CD4-positive, alpha-beta T cell (primary cell): ENCODE measurements around the gene HIPK2. TPM values are rescaled to one million over a fixed set of nuclear protein-coding genes. Genes with fewer than 3 reads are reported as not detected.

Experiments used
- ATAC-seq: fragments of 200-7000 bp; cut with Tn5 transposase; one replicate; pipeline ENCODE4 v1.10.0; 2022; ENCODE audit warnings: mild to moderate bottlenecking; ENCODE audit not compliant: poor library complexity
- CTCF ChIA-PET: fragments of 350-600 bp; sonication (Branson Sonifier 250); formaldehyde crosslinking; loops from one replicate; lab custom pipeline; 2021; ENCODE audit warnings: antibody characterized with exemption, inconsistent platforms; lab: Charles Lee
- POLR2A ChIA-PET: fragments of 350-600 bp; sonication (Branson Sonifier 250); formaldehyde crosslinking; loops from one replicate; lab custom pipeline; 2021; ENCODE audit warnings: antibody characterized with exemption, inconsistent platforms; lab: Charles Lee
- DNase-seq, 14 experiments: peaks; one replicate each; pipeline ENCODE4 v3.0.0-alpha.2; 2013 to 2020; ENCODE audit warnings: mixed read lengths in 2 of 14
- H3K27ac ChIP-seq, 2 donors: one replicate each; pipeline versions ENCODE4 v1.5.1 to v1.7.0; 2013; ENCODE audit warnings: low read length in 2 of 2, low read depth in 1 of 2, mild to moderate bottlenecking in 1 of 2
- H3K27me3 ChIP-seq, 2 experiments: 1 replicate in 1 of 2; 2 replicates in 1 of 2; pipeline versions ENCODE4 v1.6.1 to v1.7.0; 2013; ENCODE audit warnings: low read length in 2 of 2, control low read depth in 1 of 2, mild to moderate bottlenecking in 1 of 2, moderate library complexity in 1 of 2; ENCODE audit not compliant: insufficient read depth in 2 of 2, control insufficient read depth in 1 of 2
- H3K36me3 ChIP-seq: one replicate; pipeline ENCODE4 v1.6.1; 2013; ENCODE audit warnings: low read length, control low read depth; ENCODE audit not compliant: insufficient read depth
- H3K4me1 ChIP-seq: one replicate; pipeline ENCODE4 v1.6.1; 2013; ENCODE audit warnings: low read length, control low read depth; ENCODE audit not compliant: insufficient read depth
- H3K4me3 ChIP-seq: one replicate; pipeline ENCODE4 v1.5.1; 2013; ENCODE audit warnings: mild to moderate bottlenecking, low read length, moderate library complexity
- H3K9me3 ChIP-seq, 2 experiments: 1 replicate in 1 of 2; 2 replicates in 1 of 2; pipeline versions ENCODE4 v1.6.1 to v1.7.0; 2013; ENCODE audit warnings: low read length in 2 of 2, mild to moderate bottlenecking in 2 of 2, control low read depth in 1 of 2, moderate library complexity in 1 of 2; ENCODE audit not compliant: control insufficient read depth in 1 of 2, insufficient read depth in 1 of 2
- H3K27ac Mint-ChIP-seq: one replicate; pipeline ENCODE4 v1.8.0; 2020; ENCODE audit warnings: mixed read lengths
- H3K27me3 Mint-ChIP-seq: one replicate; pipeline ENCODE4 v1.8.0; 2021; ENCODE audit warnings: mixed read lengths
- H3K36me3 Mint-ChIP-seq: one replicate; pipeline ENCODE4 v1.8.0; 2021; ENCODE audit warnings: low read depth, mixed read lengths
- H3K4me1 Mint-ChIP-seq: one replicate; pipeline ENCODE4 v1.8.0; 2021; ENCODE audit warnings: low read depth, mixed read lengths
- H3K4me3 Mint-ChIP-seq: one replicate; pipeline ENCODE4 v1.8.0; 2020; ENCODE audit warnings: mild to moderate bottlenecking, mixed read lengths
- H3K9me3 Mint-ChIP-seq: one replicate; pipeline ENCODE4 v1.8.0; 2020; ENCODE audit warnings: mixed read lengths
- intact Hi-C, 2 experiments: fragments of 100-400 bp; cut with DNase I in 1 of 2; cut with micrococcal nuclease in 1 of 2; formaldehyde crosslinking; loops; one replicate each; pipeline versions ENCODE4 v1.15.1 to v1.9.0; 2023 to 2025; cut with DNase I, micrococcal nuclease
- total RNA-seq, 174 experiments: library from RNA in 2 of 174; stranded (reverse) in 2 of 174; gene quantifications; one replicate each; pipeline ENCODE4 v1.2.3 and lab custom pipeline; 2021 to 2026
- TF ChIP-seq, protein P1 (sequence below): fragments of 200-600 bp; IDR thresholded peaks from one replicate; pipeline ENCODE4 v1.8.0; 2022; ENCODE audit warnings: antibody characterized with exemption, mild to moderate bottlenecking

Gene HIPK2
- total RNA-seq, 2 experiments from 2014 or later = 36.5 to 37.0 TPM

DNA sequence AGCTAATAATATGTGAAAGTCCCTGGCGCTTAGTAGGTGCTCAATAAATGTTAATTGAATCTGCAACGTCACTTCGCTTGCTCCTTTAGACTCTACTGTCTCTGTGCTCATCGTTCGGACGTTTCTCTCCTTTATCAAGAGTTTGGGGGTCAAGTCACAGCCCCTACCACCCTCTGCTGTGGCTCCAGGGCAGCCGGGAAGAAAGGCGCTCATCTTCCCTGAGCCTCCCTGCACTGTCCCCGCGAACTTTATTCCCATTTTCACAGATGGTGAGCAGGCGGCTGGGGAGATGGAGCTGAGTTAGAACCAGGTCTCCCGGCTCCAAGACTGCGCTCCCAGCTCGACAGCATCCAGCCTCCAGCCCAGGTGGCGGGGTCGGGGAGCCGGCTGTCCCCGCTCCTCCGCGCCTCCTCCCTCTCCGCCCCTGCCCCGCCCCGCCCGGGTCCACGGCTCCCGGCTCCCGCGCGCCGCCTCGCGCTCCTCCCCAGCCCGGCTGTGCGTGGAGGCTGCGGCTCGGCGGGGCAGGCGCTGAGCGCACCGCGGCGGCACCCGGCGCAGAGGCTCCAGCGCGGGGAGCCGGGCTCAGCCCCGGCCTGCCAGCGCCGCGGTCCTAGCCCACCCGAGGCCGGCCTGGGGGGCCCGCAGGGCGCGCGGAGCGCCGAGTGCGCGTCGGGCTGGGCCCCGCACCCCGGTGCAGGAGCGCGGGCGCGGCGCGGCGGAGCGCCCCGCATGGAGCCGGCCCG lies 254.4 kb downstream of the HIPK2 start, which contains the start of gene CLEC2L:
Gene CLEC2L (plus strand): TSS at position 487 of the 743 bp plus-strand sequence. CDS start 243 bp downstream, at position 730.
- no peak within 1 kb of the TSS for H3K27ac Mint-ChIP-seq
- intact Hi-C loops = no loop called here
- no peak within 1 kb of the TSS for H3K4me3 Mint-ChIP-seq
- no peaks in the 10 kb centered on the region for H3K36me3 Mint-ChIP-seq
- DNase-seq (peak in 1 of 14 experiments; percentile 10), ATAC-seq (no peak)
- Histone ChIP-seq H3K36me3 (no peaks in the 10 kb centered on the region), H3K4me3 (no peak within 1 kb of the TSS), H3K27me3 (peaks cover 12 to 21% of the 10 kb centered on the region in 2 experiments), H3K4me1 (peaks cover 15% of the 10 kb centered on the region), H3K9me3 (peaks cover 0 to 6% of the 10 kb centered on the region in 2 experiments), H3K27ac (no peak within 1 kb of the TSS)
- ChIA-PET POLR2A (no interaction called here), CTCF (no interaction called here)
- TF ChIP-seq, protein P1, sequence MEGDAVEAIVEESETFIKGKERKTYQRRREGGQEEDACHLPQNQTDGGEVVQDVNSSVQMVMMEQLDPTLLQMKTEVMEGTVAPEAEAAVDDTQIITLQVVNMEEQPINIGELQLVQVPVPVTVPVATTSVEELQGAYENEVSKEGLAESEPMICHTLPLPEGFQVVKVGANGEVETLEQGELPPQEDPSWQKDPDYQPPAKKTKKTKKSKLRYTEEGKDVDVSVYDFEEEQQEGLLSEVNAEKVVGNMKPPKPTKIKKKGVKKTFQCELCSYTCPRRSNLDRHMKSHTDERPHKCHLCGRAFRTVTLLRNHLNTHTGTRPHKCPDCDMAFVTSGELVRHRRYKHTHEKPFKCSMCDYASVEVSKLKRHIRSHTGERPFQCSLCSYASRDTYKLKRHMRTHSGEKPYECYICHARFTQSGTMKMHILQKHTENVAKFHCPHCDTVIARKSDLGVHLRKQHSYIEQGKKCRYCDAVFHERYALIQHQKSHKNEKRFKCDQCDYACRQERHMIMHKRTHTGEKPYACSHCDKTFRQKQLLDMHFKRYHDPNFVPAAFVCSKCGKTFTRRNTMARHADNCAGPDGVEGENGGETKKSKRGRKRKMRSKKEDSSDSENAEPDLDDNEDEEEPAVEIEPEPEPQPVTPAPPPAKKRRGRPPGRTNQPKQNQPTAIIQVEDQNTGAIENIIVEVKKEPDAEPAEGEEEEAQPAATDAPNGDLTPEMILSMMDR = no peak
- H3K9me3 Mint-ChIP-seq = no peaks in the 10 kb centered on the region
- H3K4me1 Mint-ChIP-seq = peaks cover 18% of the 10 kb centered on the region
- H3K27me3 Mint-ChIP-seq = peaks cover 47% of the 10 kb centered on the region

- H3K4me3 Mint-ChIP-seq = no peak overlapping the region
Observed at GRCh38 chr7:139522830-139523198, 255.0 kb downstream of the HIPK2 start.

GRCh38 chr7:139521439-139521838 lies 256.4 kb downstream of the HIPK2 start:
- DNase-seq (no peak), ATAC-seq (no peak)
- H3K27ac ChIP-seq = no peak overlapping the region
- peaks cover 0 to 6% of the 10 kb centered on the region in 2 experiments for H3K9me3 ChIP-seq
- H3K4me1 Mint-ChIP-seq = peaks cover 13% of the 10 kb centered on the region
- POLR2A ChIA-PET = no interaction called here
- CTCF ChIA-PET = no interaction called here
- H3K4me3 Mint-ChIP-seq = no peak overlapping the region
- H3K27me3 ChIP-seq = peaks cover 12 to 21% of the 10 kb centered on the region in 2 experiments
- H3K9me3 Mint-ChIP-seq = no peaks in the 10 kb centered on the region
- intact Hi-C loops = no loop called here
- H3K36me3 ChIP-seq = no peaks in the 10 kb centered on the region
- H3K27ac Mint-ChIP-seq = no peak overlapping the region
- no peak overlapping the region for H3K4me3 ChIP-seq
- H3K4me1 ChIP-seq = peaks cover 8% of the 10 kb centered on the region
- H3K27me3 Mint-ChIP-seq = peaks cover 49% of the 10 kb centered on the region
- TF ChIP-seq, protein P1 = no peak
- H3K36me3 Mint-ChIP-seq = no peaks in the 10 kb centered on the region

More at GRCh38 chr7:139522830-139523198, 255.0 kb downstream of the HIPK2 start:
- no peaks in the 10 kb centered on the region for H3K36me3 Mint-ChIP-seq
- Histone ChIP-seq H3K27me3 (peaks cover 12 to 21% of the 10 kb centered on the region in 2 experiments), H3K4me3 (no peak overlapping the region), H3K4me1 (peaks cover 15% of the 10 kb centered on the region), H3K27ac (no peak overlapping the region), H3K36me3 (no peaks in the 10 kb centered on the region), H3K9me3 (peaks cover 0 to 6% of the 10 kb centered on the region in 2 experiments)
- TF ChIP-seq, protein P1 = no peak
- peaks cover 52% of the 10 kb centered on the region for H3K27me3 Mint-ChIP-seq
- no peak overlapping the region for H3K27ac Mint-ChIP-seq
- no peak for ATAC-seq
- CTCF ChIA-PET = no interaction called here
- intact Hi-C loops = no loop called here
- DNase-seq = no peak
- peaks cover 18% of the 10 kb centered on the region for H3K4me1 Mint-ChIP-seq
- POLR2A ChIA-PET = no interaction called here
- no peaks in the 10 kb centered on the region for H3K9me3 Mint-ChIP-seq
